HG03025 (cell line): ENCODE results near the gene PIGZ.
A peak's percentile ranks its signal among the peaks of the same experiment; 100 is the strongest.
"Not testable (repeated sequence)": the region's sequence is repeated elsewhere in the genome, so short reads cannot be mapped to it uniquely, and the experiment has no call there.

ENCODE experiments used
- ATAC-seq: cut with Tn5 transposase; IDR thresholded peaks from one replicate; pipeline ENCODE4 v1.9.1; 2021; ENCODE audit warnings: mild to moderate bottlenecking, moderate library complexity; ENCODE audit not compliant: unreplicated experiment, low FRiP score

Gene PIGZ

DNA sequence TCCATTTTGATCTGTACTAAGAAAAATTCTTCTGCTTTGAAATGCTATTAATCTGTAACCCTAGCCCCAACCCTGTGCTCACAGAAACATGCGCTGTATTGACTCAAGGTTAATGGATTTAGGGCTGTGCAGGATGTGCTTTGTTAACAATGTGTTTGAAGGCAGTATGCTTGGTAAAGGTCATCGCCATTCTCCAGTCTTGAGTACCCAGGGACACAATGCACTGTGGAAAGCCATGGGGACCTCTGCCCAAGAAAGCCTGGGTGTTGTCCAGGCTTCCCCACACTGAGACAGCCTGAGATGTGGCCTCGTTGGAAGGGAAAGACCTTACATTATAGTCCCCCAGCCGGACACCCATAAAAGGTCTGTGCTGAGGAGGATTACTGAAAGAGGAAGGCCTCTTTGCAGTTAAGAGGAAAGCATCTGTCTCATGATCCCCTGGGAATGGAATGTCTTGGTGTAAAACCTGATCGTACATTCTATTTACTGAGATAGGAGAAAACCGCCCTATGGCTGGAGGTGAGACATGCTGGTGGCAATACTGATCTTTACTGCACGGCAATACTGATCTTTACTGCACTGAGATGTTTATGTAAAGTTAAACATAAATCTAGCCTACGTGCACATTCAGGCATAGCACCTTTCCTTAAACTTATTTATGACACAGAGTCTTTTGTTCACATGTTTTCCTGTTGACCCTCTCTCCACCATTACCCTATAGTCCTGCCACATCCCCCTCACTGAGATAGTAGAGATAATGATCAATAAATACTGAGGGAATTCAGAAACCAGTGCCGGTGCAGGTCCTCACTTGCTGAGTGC is 6.3 kb downstream of the PIGZ start:
- ATAC-seq = no peak

DNA sequence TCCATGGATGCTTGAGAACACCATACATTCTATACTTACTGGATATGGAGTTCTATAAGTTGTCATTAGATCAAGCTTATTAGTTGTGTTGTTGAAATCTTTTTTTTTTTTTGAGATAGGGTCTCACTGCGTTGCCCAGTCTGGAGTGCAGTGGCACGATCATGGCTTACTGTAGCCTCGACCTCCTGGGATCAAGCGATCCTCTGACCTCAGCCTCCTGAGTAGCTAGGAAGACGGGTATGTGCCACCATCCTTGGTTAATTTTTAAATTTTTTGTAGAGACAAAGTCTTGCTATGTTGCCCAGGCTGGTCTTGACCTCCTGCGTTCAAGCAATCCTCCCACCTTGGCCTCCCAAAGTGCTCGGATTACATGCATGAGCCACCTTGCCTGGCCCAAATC is 13.8 kb downstream of the PIGZ start:
- ATAC-seq = no peak

- no peak for ATAC-seq
Measured at GRCh38 chr3:196951371-196951770, 17.3 kb downstream of the PIGZ start.

DNA sequence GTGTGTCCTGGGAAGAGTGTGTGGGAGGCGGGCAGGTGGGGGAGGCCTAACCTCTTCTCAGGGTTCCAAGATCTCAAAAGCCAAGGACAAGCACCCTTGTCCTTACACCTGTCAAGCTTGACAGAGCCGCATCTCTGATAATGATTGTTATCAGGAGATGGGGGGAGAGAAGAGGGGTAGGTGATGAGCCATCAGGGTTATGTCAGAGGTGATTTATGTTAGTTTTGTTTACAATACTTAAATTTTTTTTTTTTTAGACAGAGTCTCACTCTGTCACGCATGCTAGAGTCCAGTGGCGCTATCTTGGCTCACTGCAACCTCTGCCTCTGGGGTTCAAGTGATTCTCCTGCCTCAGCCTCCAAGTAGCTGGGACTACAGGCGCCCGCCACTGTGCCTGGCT is 18.9 kb downstream of the PIGZ start:
- no peak for ATAC-seq

DNA sequence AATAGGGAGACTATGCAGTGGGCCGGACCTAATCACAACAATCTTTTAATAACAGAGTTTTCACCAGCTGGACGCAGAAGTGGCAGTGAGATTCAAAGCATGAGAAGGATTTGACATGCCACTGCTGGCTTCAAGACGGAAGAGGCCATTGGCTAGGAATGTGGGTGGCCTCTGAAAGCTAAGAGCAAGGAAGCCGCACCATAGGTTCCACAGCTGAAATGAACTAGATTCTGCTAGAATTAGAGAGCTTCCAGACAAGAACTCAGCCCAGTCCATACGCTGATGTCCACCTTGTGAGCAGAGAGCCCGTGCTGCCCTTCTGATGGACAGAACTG is 19.4 kb downstream of the PIGZ start:
- ATAC-seq = no peak

- no peak for ATAC-seq
Measured at GRCh38 chr3:196948442-196949284, 20.0 kb downstream of the PIGZ start.

GRCh38 chr3:196947860-196948441 is 20.7 kb downstream of the PIGZ start:
- ATAC-seq = no peak

- ATAC-seq = no peak
Measured at GRCh38 chr3:196947136-196947859, 21.3 kb downstream of the PIGZ start.

DNA sequence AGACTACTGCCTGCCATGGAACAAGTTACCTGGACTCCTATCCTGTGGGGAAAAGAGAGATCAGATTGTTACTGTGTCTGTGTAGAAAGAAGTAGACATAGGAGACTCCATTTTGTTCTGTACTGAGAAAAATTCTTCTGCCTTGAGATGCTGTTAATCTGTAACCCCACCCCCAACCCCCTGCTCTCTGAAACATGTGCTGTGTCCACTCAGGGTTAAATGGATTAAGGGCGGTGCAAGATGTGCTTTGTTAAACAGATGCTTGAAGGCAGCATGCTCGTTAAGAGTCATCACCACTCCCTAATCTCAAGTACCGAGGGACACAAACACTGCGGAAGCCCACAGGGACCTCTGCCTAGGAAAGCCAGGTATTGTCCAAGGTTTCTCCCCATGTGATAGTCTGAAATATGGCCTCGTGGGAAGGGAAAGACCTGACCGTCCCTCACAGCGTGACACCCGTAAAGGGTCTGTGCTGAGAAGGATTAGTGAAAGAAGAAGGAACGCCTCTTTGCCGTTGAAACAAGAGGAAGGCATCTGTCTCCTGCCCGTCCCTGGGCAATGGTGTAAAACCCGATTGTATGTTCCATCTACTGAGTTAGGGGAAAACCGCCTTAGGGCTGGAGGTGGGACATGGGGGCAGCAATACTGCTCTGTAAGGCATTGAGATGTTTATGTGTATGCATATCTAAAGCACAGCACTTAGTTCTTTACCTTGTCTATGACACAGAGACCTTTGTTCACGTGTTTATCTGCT is 24.4 kb downstream of the PIGZ start:
- ATAC-seq = not testable (repeated sequence)

- ATAC-seq = peak; percentile 3
Measured at GRCh38 chr3:196942915-196943277, 25.7 kb downstream of the PIGZ start.

GRCh38 chr3:196942226-196942914 is 26.3 kb downstream of the PIGZ start, which contains the start of gene NCBP2:
Gene NCBP2 (minus strand): TSS chr3:196942528. CDS start chr3:196942503, 25 bp downstream.
- peak; percentile 80 for ATAC-seq

- peak; percentile 32 for ATAC-seq
Measured at GRCh38 chr3:196941729-196942225, 26.9 kb downstream of the PIGZ start.

- no peak for ATAC-seq
Measured at GRCh38 chr3:196938576-196938975, 30.1 kb downstream of the PIGZ start.

GRCh38 chr3:196938124-196938523 is 30.5 kb downstream of the PIGZ start:
- ATAC-seq = no peak

DNA sequence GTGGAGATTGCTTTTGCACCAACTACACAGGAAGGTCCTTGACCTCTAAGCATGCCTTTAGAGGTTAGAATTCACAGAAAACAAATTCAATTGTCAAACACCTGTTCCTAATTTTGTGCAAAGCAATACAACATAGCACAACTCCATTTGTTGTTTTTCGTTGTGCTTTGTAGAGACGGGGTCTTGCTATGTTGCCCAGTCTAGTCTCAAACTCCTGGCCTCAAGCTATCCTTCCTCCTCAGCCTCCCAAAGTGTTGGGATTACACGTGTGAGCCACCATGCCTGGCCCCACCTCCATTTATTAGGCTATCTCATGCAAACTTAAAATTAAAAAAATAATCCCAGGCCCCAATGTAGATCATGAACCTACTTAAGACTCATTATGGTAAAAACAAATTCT is 32.3 kb downstream of the PIGZ start:
- no peak for ATAC-seq

DNA sequence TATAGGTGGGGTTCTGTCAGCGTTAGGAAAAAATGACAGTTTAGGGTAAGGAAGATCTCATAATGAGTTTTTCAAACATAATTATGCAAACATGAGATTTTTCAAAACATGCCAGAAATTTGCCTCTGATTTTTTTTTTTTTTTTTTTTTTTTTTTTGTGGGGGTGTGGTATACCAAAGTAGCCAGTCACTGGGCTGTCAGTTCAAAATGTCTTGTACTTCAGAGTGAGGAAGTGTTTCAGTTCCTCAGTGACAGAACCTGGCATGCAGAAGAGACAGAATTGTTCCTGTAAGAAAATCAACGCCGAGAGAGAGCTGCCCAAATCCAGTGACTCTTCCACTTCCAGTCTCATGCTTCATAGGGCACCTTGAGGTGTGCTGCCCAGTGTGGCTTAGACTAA is 36.0 kb downstream of the PIGZ start:
- ATAC-seq = no peak

- no peak for ATAC-seq
Measured at GRCh38 chr3:196931828-196932587, 36.6 kb downstream of the PIGZ start.

DNA sequence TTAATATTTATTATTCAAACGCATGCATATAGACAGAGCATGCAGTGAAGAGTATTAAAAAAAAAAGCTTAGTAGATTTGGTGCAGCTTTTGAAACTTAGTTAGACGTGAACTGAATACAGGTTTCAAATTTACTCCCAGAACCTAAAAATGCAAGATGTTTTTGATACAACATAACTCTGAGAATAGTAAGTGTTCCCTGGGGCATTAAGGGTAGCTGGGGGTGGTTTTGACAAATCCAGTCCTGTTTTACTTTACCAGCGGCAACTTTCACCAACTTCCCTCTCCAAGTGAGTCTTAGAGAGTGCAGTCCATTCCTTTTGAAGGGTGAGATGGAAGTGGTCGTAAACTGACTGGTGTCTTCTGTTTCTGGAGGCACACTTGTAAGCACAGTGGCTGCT is 37.5 kb downstream of the PIGZ start:
- no peak for ATAC-seq
